ENCODE data around the gene TAF1. TPM values are rescaled to one million over a fixed set of nuclear protein-coding genes. Genes with fewer than 3 reads are reported as not detected.
"Not testable (repeated sequence)": the region's sequence is repeated elsewhere in the genome, so short reads cannot be mapped to it uniquely, and the experiment has no call there.

TAF1 gene
- total and polyA plus RNA-seq, 10 of the 15 experiments (the other 5 are each of a cell fraction or from before 2014, with no cell fraction given): 4.1 to 24.2 (median 17.2) TPM

DNA sequence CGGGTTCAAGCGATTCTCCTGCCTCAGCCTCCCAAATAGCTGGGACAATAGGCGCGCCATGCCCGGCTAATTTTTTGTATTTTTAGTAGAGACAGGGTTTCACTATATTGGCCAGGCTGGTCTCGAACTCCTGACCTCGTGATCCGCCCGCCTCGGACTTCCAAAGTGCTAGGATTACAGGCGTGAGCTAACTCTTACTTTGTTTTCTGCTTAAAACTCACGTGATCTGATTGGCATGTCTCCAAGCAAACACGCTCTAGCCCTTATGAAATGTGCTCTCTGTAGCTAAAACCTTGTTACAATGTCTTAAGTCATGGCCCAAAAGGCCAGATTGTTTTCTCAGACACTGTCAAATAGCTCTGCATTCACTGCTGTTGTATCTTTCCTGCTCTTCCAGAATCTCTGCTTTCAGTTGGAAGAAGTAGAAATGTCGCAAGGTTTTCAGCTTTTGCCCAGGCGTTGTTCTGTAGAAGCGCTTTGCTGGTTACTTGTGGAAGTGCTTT, 127.0 kb downstream of the TAF1 start:
- no TSS peak for BruUV-seq (replicated peaks)
- no peak overlapping the region for H3K27ac ChIP-seq (ENCODE audit: control insufficient read depth, insufficient read depth)
- ChIA-PET SMC1A (ENCODE audit: uncharacterized antibody, unreplicated experiment) (no interaction called here), POLR2A (interaction anchor here (0.7 kb wide), 1 partner anchor 99 kb away, joined by 3 read pairs; no protein-coding TSS in a partner anchor), CTCF (interaction anchor here (1.0 kb wide), 1 partner anchor 41 kb away, joined by 3 read pairs; no protein-coding TSS in a partner anchor), RAD21 (ENCODE audit: unreplicated experiment) (interaction anchor here (1.2 kb wide), 1 partner anchor 40 kb away, joined by 4 read pairs; the partner anchor contains the start of gene OGT)
- DNase-seq (ENCODE audit: low read depth, low spot score) (no peak), FAIRE-seq (no peak), ATAC-seq (no peak)
- H3K79me2 ChIP-seq (ENCODE audit: control insufficient read depth, insufficient read depth, low read length): no peaks in the 10 kb centered on the region
- in situ Hi-C loops (cut with MboI): no loop called here
- H3K4me1 ChIP-seq (ENCODE audit: control insufficient read depth, insufficient read depth, low read length): no peaks in the 10 kb centered on the region; the same call in 1 of the 2 replicates
- H3K4me3 ChIP-seq: 0 out of 2 replicates have a peak overlapping the region, but pooled peaks have one; percentile 60
- H4K20me1 ChIP-seq (ENCODE audit: control insufficient read depth, insufficient read depth): no peaks in the 10 kb centered on the region
- intact Hi-C loops (cut with micrococcal nuclease; ENCODE audit: unreplicated experiment): no loop called here
- H3K27me3 ChIP-seq (replicated peaks in 1 of 2; ENCODE audit: control insufficient read depth in 2 of 2, insufficient read depth in 2 of 2, low read length in 1 of 2): no peaks in the 10 kb centered on the region
- WGBS (ENCODE audit: insufficient coverage, insufficient replicate concordance, low lambda C conversion rate, missing lambda C conversion rate): 73% methylated on average over 16 of the region's 16 CpGs
- H3K36me3 ChIP-seq (ENCODE audit: control insufficient read depth in 2 of 2, insufficient read depth in 2 of 2, low read length in 1 of 2): no peaks in the 10 kb centered on the region
- H2AFZ ChIP-seq (ENCODE audit: control insufficient read depth, low read depth, low read length): no peak overlapping the region
- H3K4me2 ChIP-seq (ENCODE audit: control insufficient read depth, insufficient read depth): no peak overlapping the region
- H3K9ac ChIP-seq (ENCODE audit: control insufficient read depth, insufficient read depth, low read length): no peak overlapping the region
- TF ChIP-seq FOXM1 (IDR thresholded peaks at IDR 0.05; ENCODE audit: low read depth, low read length) (no peak), YY1 (IDR thresholded peaks at IDR 0.05; ENCODE audit: low read depth, low read length) (no peak), LARP7 (IDR thresholded peaks at IDR 0.05) (no peak), SPI1 (IDR thresholded peaks at IDR 0.05; ENCODE audit: borderline replicate concordance, insufficient read depth, low read depth, low read length) (no peak), HCFC1 (IDR thresholded peaks at IDR 0.05; ENCODE audit: low read length) (no peak), EZH2 (IDR thresholded peaks at IDR 0.05; ENCODE audit: borderline replicate concordance, control insufficient read depth, low read depth, low read length) (no peak), RAD21 (IDR thresholded peaks at IDR 0.05; ENCODE audit: insufficient read depth, low read depth, low read length) (no peak), TCF3 (IDR thresholded peaks at IDR 0.05; ENCODE audit: borderline replicate concordance, insufficient read depth, low read depth, low read length) (no peak), SIX5 (IDR thresholded peaks at IDR 0.05; ENCODE audit: low read depth, low read length, severe bottlenecking) (no peak), SMAD1 (IDR thresholded peaks at IDR 0.05; ENCODE audit: low read depth, partially characterized antibody) (no peak)
- TF ChIP-seq, protein P1, sequence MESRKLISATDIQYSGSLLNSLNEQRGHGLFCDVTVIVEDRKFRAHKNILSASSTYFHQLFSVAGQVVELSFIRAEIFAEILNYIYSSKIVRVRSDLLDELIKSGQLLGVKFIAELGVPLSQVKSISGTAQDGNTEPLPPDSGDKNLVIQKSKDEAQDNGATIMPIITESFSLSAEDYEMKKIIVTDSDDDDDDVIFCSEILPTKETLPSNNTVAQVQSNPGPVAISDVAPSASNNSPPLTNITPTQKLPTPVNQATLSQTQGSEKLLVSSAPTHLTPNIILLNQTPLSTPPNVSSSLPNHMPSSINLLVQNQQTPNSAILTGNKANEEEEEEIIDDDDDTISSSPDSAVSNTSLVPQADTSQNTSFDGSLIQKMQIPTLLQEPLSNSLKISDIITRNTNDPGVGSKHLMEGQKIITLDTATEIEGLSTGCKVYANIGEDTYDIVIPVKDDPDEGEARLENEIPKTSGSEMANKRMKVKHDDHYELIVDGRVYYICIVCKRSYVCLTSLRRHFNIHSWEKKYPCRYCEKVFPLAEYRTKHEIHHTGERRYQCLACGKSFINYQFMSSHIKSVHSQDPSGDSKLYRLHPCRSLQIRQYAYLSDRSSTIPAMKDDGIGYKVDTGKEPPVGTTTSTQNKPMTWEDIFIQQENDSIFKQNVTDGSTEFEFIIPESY (IDR thresholded peaks at IDR 0.05): no peak
- TF ChIP-seq, protein P2, sequence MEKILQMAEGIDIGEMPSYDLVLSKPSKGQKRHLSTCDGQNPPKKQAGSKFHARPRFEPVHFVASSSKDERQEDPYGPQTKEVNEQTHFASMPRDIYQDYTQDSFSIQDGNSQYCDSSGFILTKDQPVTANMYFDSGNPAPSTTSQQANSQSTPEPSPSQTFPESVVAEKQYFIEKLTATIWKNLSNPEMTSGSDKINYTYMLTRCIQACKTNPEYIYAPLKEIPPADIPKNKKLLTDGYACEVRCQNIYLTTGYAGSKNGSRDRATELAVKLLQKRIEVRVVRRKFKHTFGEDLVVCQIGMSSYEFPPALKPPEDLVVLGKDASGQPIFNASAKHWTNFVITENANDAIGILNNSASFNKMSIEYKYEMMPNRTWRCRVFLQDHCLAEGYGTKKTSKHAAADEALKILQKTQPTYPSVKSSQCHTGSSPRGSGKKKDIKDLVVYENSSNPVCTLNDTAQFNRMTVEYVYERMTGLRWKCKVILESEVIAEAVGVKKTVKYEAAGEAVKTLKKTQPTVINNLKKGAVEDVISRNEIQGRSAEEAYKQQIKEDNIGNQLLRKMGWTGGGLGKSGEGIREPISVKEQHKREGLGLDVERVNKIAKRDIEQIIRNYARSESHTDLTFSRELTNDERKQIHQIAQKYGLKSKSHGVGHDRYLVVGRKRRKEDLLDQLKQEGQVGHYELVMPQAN (conservative IDR thresholded peaks at IDR 0.05): no peak
- no peaks in the 10 kb centered on the region for H3K9me3 ChIP-seq (replicated peaks; ENCODE audit: control insufficient read depth, insufficient read depth, low read length)

DNA sequence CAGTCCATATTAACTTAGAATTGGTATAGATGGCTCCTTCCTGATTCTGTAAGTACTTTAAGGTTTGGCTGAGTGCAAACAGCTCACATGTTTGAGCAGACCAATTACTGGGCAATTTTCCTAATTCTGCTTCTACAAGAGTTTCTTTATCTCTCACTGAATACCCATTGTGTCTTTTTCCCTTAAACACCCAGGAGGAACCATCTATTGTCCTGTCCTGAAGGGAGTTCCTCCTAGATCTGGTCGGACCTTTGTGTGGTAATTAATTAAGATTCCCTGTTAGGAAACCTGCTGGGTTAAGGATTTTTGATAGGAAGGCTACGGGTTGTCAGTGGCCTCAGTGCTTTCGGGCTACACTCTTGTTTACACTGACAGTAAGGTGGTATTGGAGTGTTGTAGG, 129.8 kb downstream of the TAF1 start:
- FAIRE-seq; H3K4me3 ChIP-seq; H3K9me3 ChIP-seq (replicated peaks; ENCODE audit: control insufficient read depth, insufficient read depth, low read length); H4K20me1 ChIP-seq (ENCODE audit: control insufficient read depth, insufficient read depth); H3K79me2 ChIP-seq (ENCODE audit: control insufficient read depth, insufficient read depth, low read length); H2AFZ ChIP-seq (ENCODE audit: control insufficient read depth, low read depth, low read length); in situ Hi-C loops (cut with MboI); H3K36me3 ChIP-seq (ENCODE audit: control insufficient read depth in 2 of 2, insufficient read depth in 2 of 2, low read length in 1 of 2); BruUV-seq (replicated peaks); intact Hi-C loops (cut with micrococcal nuclease; ENCODE audit: unreplicated experiment); POLR2A ChIA-PET; ATAC-seq; DNase-seq (ENCODE audit: low read depth, low spot score); H3K27me3 ChIP-seq (replicated peaks in 1 of 2; ENCODE audit: control insufficient read depth in 2 of 2, insufficient read depth in 2 of 2, low read length in 1 of 2); H3K4me1 ChIP-seq (ENCODE audit: control insufficient read depth, insufficient read depth, low read length); H3K4me2 ChIP-seq (ENCODE audit: control insufficient read depth, insufficient read depth); H3K27ac ChIP-seq (ENCODE audit: control insufficient read depth, insufficient read depth); CTCF ChIA-PET; H3K9ac ChIP-seq (ENCODE audit: control insufficient read depth, insufficient read depth, low read length): not testable (repeated sequence)
- SMC1A ChIA-PET (ENCODE audit: uncharacterized antibody, unreplicated experiment): interaction anchor here (1.5 kb wide), 1 partner anchor 46 kb away, joined by 3 read pairs; no protein-coding TSS in a partner anchor
- RAD21 ChIA-PET (ENCODE audit: unreplicated experiment): interaction anchor here (1.0 kb wide), 1 partner anchor 156 kb away, joined by 3 read pairs; no protein-coding TSS in a partner anchor
- WGBS (ENCODE audit: insufficient coverage, insufficient replicate concordance, low lambda C conversion rate, missing lambda C conversion rate): 54% methylated on average over 3 of the region's 3 CpGs

Measured in GM12878 (cell line).